HG03520 (cell line): ENCODE data around the gene TIMMDC1.
"Not testable (repeated sequence)": the region's sequence is repeated elsewhere in the genome, so short reads cannot be mapped to it uniquely, and the experiment has no call there.

Experiments used
- ATAC-seq: cut with Tn5 transposase; IDR thresholded peaks from one replicate; pipeline ENCODE4 v1.9.1; 2021; ENCODE audit warnings: mild to moderate bottlenecking, moderate library complexity; ENCODE audit not compliant: unreplicated experiment

The TIMMDC1 gene

DNA sequence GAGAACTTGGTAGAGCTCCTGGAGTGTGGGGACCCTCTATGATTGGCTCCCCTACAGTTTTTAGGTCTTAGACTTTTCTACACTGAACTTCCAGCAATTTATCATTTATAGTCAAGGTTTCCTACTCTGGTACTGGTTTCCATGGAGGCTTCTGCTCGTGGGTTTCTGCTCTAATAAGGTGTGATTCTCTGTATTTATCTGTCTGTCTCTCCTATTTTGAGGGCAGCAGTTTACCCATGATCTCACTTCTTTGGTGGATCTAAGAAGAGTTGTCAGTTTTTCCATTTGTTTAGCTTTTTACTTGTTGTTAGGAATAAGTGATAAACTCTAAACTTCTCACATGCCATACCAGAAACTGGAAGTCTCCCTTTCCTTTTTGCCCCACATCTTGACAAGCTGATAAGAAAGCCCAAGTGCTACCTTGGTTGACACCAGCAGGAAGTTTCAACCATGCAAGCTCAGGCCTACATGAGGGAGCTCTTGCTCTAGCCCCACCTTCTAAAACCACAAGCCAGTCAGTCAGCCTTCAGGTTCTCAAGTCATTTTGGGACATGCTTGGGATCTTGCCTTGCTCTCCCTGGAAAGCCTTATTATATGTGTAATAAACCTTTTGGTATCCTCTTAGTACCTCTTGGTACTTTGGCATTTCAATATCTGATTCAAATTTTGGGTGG, 10.0 kb downstream of the TIMMDC1 start:
- no peak for ATAC-seq

DNA sequence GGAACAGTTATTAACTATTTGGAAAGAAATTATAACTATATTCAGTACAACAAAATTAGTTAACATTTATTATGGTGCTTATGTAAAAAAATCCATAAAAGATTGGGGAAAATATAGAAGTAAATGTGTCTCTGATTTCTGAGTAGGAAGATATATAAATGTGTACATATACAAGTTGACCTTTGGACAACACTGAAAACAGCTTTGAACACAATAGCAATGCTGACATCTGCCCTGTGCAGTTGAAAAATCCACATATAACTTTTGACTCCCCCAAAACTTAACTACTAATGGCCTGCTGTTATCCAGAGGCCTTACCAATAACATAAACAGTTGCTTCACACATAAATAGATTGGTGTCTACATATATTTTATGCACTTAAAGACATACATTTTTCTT, 12.3 kb downstream of the TIMMDC1 start:
- no peak for ATAC-seq

DNA sequence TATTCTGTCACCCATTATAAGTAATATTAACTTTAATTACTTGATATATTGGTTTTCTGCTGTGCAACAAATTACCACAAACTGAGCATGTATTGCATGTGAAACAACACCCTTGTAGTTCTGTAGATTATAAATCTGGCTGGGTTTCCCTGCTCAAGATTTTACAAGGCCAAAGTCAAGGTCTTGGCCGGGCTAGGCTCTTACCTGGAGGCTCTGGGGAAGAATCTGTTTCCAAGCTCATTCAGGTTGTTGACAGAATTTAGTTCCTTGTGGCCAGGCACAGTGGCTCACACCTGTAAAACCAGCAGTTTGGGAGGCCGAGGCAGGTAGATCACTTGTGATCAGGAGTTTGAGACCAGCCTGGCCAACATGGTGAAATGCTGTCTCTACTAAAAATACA, 16.3 kb downstream of the TIMMDC1 start:
- ATAC-seq: no peak

DNA sequence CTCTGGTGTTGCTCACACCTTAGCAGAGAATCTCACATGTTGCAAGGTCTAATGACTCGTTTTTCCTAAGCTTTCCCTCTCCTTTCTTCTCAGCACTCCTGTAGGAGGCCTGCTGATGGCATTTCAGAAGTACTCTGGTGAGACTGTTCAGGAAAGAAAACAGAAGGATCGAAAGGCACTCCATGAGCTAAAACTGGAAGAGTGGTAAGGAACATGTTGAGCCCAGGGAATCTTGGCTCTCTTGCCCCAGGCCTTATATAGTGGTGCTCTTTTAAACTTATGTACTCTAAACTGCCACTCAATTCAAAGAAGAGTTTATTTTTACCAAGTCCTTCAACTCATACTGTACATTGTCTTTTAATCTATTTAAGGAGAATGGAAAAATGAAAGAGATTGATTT, 18.8 kb downstream of the TIMMDC1 start:
- ATAC-seq: no peak

DNA sequence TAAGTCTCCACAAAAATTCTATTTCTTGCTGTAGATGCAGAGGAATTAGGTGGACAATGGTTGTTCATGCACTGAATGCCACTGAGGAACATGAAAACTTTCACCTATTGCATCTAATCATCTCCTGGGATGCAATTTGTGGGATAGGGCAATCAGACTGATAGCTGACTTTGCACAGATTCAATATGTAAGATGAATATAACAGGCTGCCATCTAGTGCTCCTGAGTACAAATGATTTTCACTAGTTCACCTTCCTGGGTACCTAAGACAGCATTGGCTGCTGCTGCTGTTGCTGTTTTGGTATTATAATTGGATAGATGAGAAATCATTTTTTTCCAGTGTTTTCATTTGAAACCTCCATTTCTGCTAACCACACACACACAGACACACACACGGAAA, 19.7 kb downstream of the TIMMDC1 start:
- no peak for ATAC-seq

DNA sequence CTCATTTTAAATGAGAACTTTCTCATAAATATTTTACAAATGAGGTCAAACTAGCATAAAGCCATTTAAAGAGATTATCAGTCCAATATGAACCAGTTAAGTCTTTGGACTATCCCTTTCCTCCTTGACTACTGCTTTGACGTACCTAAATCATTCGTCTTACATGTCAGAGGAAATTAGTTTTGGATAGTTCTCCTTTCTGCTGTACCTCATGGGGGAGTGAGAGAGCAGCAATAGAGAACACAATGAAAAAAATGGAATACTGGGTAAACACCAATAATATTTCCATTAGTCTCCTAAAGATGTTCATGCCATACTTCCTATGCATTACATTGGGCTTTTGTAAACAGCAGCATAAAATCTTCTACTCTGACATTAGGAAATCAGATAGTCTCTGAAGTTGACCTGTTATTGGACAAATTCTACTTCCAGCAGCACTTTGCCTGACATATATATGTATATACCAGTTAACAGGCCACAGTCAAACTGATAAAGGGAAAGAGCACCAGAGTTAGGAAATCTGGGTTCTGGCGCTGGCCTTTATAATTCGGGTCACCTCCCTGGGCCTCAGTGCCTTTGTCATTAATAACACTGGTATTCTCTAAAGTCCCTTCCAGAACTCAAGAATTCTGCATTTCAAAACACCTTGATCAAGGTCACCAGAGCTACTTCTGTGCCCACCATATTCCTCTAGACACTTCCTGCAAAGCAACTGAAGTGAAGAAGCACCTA, 26.8 kb downstream of the TIMMDC1 start:
- no peak for ATAC-seq

DNA sequence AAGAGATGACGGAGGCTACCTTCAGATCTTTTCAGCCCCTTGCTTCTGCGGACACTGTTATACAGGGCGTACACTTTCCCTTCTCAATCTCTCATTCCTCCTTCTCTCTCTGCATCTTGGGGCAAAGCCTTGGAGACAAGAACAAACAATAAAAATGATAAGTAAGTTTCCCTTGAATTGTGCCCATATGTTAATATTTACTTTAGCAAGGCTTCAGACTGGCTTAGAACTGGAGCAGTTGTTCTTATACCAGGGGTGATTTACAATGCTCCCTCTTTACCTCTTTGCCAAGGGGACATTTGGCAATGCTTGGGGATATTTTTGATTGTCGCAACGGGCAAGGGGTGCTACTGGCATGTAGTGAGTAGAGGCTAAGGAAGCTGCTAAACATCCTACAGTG, 29.4 kb downstream of the TIMMDC1 start:
- no peak for ATAC-seq

DNA sequence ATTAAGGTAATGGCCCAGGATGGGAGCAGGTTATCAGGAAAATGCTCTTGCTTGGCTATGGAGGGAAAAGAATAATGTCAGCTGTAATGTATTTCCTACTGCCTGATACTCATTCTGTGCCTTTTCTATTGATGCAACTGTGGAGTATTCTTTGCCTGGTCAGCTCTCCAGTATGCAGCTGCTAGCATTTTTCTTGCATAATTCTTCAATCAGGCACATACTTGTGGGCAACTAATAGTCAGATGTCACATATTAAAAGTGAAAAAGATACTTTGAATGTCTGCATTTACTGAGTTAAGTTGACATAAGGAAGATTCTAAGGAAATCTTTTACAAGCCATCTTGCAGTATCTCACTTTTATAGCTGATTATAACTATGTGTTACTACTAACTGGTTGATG, 31.5 kb downstream of the TIMMDC1 start:
- no peak for ATAC-seq

DNA sequence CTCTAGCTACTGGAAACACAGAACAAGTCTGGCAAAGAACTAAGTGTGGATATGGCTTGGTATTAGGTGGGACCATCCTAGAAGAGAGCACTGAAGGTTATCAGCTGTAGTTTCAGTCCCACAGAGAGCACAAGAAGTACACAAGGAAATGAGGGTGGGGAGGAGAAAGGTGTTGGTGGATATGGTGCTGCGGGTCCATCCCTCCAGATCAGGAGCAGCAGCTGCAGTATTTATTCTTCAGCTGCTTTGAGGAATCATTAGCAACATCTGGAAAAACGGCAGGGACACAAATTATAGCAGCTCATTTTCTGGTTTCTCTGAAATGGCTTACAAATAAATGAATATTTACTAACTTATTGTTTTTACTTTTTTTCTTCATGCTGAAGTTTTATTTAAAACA, 32.1 kb downstream of the TIMMDC1 start:
- no peak for ATAC-seq

DNA sequence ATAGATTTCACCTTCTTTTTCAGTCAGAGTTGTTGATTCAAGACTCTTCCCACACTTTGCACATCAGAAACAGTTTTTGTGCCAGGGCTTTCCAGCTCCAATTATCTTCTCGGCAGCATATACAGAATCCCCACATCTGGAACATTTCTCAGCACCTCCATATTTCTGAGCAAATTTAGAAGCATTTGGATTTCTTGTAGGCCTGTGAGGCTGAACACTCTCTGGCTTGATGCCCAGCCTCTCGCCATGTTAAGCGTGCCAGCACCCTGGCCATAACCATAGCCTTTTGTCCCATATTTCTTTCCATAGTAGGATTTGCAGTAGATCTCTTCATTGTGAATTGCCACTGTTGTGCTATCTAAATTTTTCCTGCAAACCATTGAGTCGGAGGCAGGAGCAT, 32.8 kb downstream of the TIMMDC1 start:
- no peak for ATAC-seq

DNA sequence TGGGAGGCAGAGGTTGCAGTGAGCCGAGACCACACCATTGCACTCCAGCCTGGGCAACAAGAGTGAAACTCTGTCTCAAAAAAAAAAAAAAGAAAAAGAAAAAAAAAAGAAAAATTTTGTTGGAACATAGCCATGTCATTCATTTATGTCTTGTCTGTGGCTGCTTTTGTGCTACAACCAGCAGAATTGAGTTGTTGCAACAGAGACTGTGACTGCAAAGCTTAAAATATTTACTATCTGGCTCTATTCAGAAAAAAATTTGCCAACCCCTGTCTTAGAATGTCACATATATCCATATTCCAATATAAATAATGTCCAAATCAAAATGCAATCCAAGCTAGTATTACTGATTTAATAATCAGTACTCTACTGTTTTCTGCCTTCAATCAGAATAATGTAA, 35.9 kb downstream of the TIMMDC1 start:
- ATAC-seq: no peak

DNA sequence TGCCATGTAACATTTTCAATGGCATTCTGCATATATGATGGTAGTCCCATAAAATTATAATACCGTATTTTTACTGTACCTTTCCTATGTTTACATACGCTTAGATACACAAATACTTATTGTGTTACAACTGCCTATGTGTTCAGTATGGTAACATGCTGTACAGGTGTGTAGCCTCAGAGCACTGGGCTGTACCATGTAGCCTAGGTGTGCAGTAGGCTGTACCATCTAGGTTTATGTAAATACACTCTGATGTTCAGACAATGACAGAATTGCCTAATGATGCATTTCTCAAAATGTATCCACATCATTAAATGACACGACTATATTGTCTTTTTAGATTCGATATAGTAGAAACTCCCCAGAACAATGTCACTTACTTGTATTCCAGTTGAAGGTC, 38.4 kb downstream of the TIMMDC1 start:
- no peak for ATAC-seq

DNA sequence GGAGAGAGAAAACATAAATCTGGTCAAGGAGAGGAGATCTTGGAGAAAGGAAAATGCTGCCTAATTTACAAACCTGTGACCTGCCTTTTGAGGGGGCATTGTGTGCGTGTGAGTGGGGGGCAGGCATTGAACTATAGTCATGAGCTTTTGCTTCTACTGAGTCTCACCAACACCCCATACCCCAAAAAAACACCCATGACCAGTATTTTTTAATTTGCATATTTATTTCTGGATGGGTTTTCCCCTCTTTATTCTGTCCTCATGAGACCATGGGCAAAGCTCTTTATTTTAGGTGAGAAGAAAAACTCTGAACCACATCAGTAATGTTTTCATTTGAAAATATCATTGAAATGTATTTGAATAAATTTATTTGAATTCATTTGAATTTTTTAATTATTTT, 40.4 kb downstream of the TIMMDC1 start:
- no peak for ATAC-seq

DNA sequence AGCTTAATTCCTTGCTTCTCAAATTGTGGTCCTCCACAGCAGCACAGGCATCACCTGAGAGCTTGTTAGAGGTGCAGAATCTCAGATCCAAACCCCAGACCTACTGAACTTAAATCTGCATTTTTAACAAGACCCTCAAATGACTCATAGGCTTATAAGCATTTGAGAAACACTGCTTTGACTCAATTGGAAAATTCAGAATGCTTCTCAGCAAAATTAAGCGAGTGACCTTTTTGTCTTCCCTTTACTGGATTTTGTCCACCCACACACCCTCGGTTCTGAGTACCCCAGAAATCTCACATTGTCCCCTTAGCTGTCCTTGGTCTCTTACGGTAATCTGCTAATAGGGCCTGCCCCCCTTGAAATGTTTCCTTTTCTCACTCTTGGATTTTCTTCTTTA, 43.2 kb downstream of the TIMMDC1 start:
- no peak for ATAC-seq

DNA sequence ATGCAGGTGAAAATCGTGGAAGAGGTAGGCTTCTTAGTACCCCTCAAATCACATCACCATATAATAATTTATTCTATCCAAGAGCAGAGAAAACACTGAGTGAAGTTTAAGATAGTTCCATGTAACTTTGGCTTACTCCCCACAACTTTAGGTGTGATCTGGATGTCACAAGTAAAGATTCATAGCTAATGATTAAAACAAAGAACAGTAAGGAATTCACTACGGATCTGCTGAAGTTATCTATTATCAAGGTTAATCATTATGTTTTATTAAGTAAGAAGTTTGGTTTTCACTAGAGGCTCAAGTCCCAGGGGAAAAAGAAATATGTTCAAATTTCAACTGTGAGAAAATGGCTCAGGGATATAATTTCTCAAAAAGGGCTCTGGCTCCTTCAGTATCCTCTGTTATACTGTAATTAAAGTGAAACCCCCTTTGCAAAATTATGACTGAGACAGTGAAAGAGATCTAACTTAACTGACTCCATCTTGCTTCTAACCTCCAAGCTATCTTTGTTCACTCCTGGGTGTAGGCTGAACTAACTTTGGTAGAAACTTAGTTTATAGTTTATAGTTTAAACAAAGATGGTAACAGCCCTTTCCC, 43.9 kb downstream of the TIMMDC1 start:
- ATAC-seq: no peak

DNA sequence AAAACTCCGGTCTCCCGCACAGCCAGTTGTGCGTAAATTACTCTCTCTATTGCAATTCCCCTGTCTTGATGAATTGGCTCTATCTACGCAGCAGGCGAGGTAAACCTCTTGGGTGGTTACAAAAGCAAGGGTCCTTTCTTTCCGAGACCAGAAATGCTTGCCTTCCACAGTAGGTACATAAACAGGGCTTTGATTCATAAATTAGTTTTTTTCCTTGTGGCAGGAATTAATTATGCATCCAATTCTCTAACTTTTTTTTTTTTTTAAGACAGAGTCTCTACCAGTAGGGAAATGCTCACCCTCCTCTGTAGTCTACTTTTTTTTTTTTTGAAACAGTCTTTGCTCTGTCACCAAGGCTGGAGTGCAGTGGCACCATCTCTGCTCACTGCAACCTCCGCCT, 44.8 kb downstream of the TIMMDC1 start:
- ATAC-seq: no peak

DNA sequence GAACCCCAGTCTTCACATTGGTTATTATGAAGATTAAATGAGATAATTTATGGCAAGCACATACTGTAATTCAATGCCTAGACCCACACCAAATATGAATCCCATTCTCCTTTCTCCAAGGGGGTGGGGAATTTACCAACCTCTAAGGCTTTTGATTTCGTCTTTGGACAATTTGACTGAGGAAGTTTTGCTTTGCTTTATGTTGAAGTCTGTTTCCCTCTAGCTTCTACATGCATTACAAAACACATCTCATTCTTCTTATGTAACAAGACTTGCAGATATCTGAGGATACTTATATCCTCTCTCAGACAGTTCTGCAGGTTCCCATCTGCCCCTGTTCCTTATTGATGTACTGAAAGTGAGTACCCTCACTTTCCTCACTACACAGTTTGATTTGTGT, 48.9 kb downstream of the TIMMDC1 start:
- ATAC-seq: no peak

DNA sequence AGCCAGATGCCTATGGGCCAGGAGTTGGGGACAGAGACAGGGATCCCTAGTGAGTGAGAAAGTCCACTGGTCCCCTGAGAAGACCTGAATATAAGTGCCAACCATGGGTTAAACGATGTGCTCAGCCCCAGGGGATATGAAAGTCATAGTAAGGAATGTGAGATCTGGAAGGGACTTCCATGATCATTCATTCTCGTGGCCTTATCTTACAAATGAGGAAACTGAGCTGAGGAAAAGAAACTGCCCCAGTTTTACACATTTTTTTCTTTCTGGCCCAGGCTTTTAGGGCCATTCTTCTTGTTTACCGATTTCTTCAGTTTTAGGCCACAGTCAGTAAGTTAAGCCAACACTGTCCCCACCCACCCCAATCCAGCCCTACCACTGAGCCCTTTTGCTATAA, 50.0 kb downstream of the TIMMDC1 start:
- ATAC-seq: no peak

DNA sequence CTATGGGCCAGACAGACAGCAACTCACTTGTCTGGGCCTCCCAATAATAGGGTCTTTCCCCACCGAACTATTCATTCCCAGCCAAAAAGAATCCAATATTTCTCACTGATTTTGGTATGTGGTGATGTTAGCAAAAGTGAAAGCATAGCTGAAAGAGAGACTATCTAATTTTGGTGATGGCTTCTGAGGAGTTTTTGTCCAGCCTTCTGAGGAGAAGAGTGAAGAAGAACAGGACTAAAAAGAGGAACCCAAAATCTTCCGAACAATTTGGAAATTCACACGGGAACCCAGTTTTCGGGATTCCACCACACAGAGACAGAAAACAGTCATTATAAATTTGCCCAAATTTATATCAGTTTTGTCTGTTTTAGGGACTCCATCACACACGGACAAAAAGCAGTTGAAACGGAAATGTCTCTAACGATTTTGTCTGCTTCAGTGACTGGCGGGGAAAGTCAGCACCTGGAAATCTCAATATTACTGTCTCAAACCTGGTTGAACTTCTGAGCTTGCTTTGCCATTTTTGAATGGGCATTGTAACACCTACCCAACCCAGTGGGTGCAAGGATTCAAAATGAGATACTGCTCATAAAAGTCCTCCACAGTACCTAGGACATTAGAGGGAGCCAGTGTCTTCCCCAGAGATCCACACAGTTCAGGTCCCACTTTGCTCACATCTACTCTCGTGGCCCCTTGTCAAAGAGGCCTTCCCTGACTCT, 52.0 kb downstream of the TIMMDC1 start:
- ATAC-seq: no peak

DNA sequence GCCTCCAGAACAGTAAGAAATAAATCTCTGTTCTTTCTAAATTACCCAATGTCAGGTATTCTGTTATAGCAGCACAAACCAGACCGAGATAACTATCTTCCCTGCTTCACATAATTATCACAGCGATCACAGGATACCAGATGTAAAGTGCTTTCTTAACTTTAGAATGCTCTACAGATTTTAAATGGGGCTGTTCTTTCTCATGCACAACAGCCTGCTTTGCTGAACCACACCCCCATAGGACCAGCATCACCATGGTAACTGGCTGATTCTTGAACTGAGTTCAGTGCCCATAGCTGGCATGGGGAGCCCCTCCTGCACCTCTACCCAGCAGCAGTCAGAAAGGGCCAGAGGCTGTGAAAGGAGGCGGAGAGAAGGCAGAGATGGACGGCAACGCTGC, 53.3 kb downstream of the TIMMDC1 start:
- no peak for ATAC-seq

DNA sequence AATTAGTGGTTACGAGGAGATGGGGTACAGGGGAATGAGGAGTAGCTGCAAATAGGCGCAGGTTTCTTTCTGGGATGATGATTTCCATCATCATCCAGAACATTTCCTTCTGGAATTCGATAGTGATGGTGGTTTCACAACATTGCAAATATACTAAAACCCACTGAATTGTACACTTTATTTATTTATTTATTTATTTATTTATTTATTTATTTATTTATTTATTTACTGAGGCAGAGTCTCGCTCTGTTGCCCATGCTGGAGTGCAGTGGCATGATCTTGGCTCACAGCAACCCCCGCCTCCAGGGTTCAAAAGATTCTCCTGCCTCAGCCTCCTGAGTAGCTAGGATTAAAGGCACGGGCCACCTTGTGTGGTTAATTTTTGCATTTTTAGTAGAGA, 54.6 kb downstream of the TIMMDC1 start:
- not testable (repeated sequence) for ATAC-seq
